ENCODE results near the gene AMDHD2. TPM values are rescaled to one million over a fixed set of nuclear protein-coding genes. Genes with fewer than 3 reads are reported as not detected.
"Not testable (repeated sequence)": the region's sequence is repeated elsewhere in the genome, so short reads cannot be mapped to it uniquely, and the experiment has no call there.

Gene AMDHD2
- polyA plus RNA-seq, 3 donors from 2014 or later = 13.7 to 18.6 (median 13.9) TPM

DNA sequence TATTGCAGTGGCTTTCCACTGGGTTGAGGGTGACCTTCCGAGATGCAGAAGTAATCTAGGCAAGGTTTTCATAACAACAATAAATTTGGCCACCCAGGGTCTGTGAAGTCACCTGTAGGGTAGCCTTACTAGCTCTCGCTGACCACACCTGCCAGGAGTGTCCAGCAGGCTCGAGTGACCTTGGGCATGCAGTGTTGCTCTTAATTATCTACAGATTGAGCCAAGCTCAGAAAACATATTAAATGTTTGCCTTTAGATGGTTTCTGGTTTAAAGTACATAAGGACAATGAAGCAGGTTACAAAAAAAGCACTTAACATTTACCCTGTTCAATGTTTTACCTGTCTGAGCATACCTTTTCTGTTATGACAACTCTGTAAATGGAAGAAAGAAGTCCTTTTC, 43.4 kb upstream of the AMDHD2 start:
- Mint-ChIP-seq H3K4me1 (peaks cover 10 to 12% of the 10 kb centered on the region in 2 donors), H3K36me3 (no peaks in the 10 kb centered on the region), H3K27ac (no peak overlapping the region), H3K4me3 (peak overlapping the region; percentile 51 to 77 (median 69)), H3K9me3 (no peaks in the 10 kb centered on the region), H3K27me3 (ENCODE audit: low read depth in 3 of 3) (peaks cover 0 to 6% (median 2%) of the 10 kb centered on the region in 3 donors)
- DNase-seq = no peak

DNA sequence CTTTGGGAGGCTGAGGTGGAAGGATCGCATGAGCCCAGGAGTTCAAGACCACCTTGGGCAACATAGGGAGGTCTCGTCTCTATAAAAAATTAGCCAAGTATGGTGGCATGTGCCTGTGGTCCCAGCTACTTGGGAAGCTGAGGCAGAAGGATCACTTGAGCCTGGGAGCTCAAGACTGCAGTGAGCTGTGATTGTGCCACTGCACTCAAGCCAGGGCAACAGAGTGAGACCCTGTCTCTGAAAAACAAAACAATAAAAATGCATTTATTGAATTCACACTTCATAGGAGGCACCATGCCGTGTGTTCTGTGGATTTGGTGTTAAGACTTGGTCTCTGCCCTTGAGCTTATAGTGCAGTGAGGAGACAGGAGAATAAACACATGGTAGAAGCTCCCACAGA, 42.8 kb upstream of the AMDHD2 start:
- Mint-ChIP-seq H3K27me3 (ENCODE audit: low read depth in 3 of 3) (peaks cover 0 to 6% (median 2%) of the 10 kb centered on the region in 3 donors), H3K9me3 (no peaks in the 10 kb centered on the region), H3K27ac (no peak overlapping the region), H3K4me1 (peaks cover 10 to 12% of the 10 kb centered on the region in 2 donors), H3K4me3 (peak overlapping the region in 1 of 5 donors; percentile 6), H3K36me3 (no peaks in the 10 kb centered on the region)
- no peak for DNase-seq

DNA sequence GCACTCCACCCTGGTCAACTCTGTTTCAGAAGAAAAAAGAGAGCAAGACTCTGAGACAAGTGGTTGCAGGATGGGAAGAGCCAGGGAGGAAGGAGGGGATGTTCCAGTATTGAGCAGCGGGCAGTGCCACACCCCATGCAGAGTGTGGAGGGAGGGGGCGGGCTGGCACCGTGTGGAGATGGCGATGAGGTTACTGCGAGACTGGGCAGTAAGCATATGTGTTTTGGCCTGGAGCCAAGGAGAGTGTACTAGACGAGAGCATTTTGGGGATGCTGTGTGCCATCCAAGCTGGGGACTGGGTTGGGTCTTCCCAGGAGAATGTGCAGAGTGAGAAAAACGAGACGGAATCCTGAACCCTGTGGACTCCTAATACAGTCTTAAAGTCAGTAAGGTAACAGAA, 41.9 kb upstream of the AMDHD2 start:
- Mint-ChIP-seq H3K4me3 (no peak overlapping the region), H3K9me3 (no peaks in the 10 kb centered on the region), H3K4me1 (peaks cover 7 to 12% of the 10 kb centered on the region in 2 donors), H3K27me3 (ENCODE audit: low read depth in 3 of 3) (peaks cover 0 to 6% (median 2%) of the 10 kb centered on the region in 3 donors), H3K27ac (no peak overlapping the region), H3K36me3 (no peaks in the 10 kb centered on the region)
- DNase-seq = no peak

DNA sequence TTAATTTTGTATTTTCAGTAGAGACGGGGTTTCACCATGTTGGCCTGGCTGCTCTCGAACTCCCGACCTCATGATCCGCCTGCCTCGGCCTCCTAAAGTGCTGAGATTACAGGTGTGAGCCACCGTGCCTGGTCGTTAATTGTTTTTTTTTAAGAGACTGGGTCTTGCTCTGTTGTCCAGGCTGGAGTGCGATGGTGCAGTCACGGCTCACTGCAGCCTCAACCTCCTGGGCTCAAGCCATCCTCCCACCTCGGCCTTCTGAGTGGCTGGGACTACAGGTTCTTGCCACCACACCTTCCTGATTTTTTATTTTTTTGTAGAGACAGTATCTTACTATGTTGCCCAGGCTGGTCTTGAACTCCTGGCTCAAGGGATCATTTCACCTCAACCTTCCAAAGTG, 40.2 kb upstream of the AMDHD2 start:
- not testable (repeated sequence) for DNase-seq; H3K36me3 Mint-ChIP-seq; H3K27ac Mint-ChIP-seq; H3K9me3 Mint-ChIP-seq; H3K4me3 Mint-ChIP-seq; H3K27me3 Mint-ChIP-seq (ENCODE audit: low read depth in 3 of 3)
- H3K4me1 Mint-ChIP-seq = peaks cover 9 to 12% of the 10 kb centered on the region in 2 donors

DNA sequence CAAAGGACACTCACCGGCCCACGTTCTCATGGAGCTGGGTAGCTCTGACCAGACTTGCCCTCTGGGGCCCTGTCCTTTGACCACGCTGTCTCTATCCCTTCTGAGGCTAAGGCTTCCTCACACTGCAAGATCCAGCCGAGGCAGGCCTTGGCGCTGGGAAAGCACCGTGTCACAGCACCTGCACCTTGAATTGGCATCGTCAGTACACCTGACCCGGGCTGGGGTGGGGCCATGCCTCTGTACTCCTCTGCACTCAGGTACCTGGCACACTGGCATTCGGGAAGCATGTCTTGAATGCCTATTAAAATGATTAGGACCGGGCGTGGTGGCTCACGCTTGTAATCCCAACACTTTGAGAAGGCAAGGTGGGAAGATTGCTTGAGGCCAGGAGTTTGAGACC, 39.2 kb upstream of the AMDHD2 start:
- Mint-ChIP-seq H3K4me3 (no peak overlapping the region), H3K4me1 (peaks cover 13 to 18% of the 10 kb centered on the region in 2 donors), H3K36me3 (no peaks in the 10 kb centered on the region), H3K9me3 (no peaks in the 10 kb centered on the region), H3K27ac (no peak overlapping the region), H3K27me3 (ENCODE audit: low read depth in 3 of 3) (peaks cover 0 to 6% (median 0%) of the 10 kb centered on the region in 3 donors)
- no peak for DNase-seq

DNA sequence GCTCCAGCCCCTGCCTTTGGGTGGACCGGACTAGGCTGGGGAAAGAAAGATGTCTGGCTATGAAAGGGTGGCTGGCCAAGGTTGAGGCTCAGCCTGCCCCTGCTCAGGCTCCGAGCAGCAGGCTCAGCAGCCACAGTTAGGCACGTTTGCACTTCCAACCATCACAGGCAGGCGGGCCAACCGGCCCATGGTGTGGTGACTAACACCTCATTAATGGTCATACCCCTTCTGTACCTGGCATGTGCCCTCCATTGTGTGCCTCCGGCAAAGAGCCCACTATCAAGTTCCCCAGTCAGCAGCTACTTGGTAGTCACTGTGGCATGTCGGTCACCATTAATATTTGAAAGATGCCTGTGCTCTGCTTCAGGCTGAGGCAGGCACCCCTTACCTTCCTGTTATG, 38.5 kb upstream of the AMDHD2 start:
- H3K27me3 Mint-ChIP-seq (ENCODE audit: low read depth in 3 of 3) = peaks cover 0 to 5% (median 0%) of the 10 kb centered on the region in 3 donors
- no peak for DNase-seq
- peaks cover 16 to 18% of the 10 kb centered on the region in 2 donors for H3K4me1 Mint-ChIP-seq
- H3K27ac Mint-ChIP-seq = no peak overlapping the region
- no peaks in the 10 kb centered on the region for H3K9me3 Mint-ChIP-seq
- H3K4me3 Mint-ChIP-seq = no peak overlapping the region
- no peaks in the 10 kb centered on the region for H3K36me3 Mint-ChIP-seq

DNA sequence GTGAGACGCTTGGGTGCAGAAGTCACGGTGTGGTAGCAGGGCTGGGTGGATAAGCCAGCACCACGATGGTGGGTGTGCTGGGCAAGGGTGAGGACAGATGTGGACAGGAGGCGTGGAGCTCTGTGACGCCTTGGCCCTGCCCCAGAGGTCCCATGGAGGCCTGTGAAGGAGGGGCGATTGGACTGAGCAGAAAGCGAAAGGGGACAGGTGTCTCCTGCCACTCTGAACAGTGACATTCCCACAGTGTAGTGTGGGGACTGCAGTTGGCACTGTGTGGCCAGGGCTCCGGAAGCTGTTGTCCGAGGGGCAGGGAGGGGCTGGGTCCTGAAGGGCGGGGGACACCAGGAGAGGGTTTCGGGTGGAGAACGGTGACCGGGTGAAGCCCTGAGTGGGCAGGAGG, 37.9 kb upstream of the AMDHD2 start:
- no peak for DNase-seq
- peak overlapping the region in 1 of 6 donors; percentile 81 for H3K27ac Mint-ChIP-seq
- H3K4me3 Mint-ChIP-seq = no peak overlapping the region
- H3K27me3 Mint-ChIP-seq (ENCODE audit: low read depth in 3 of 3) = peaks cover 0 to 6% (median 0%) of the 10 kb centered on the region in 3 donors
- peaks cover 19% of the 10 kb centered on the region in 2 donors for H3K4me1 Mint-ChIP-seq
- H3K36me3 Mint-ChIP-seq = no peaks in the 10 kb centered on the region
- H3K9me3 Mint-ChIP-seq = no peaks in the 10 kb centered on the region

DNA sequence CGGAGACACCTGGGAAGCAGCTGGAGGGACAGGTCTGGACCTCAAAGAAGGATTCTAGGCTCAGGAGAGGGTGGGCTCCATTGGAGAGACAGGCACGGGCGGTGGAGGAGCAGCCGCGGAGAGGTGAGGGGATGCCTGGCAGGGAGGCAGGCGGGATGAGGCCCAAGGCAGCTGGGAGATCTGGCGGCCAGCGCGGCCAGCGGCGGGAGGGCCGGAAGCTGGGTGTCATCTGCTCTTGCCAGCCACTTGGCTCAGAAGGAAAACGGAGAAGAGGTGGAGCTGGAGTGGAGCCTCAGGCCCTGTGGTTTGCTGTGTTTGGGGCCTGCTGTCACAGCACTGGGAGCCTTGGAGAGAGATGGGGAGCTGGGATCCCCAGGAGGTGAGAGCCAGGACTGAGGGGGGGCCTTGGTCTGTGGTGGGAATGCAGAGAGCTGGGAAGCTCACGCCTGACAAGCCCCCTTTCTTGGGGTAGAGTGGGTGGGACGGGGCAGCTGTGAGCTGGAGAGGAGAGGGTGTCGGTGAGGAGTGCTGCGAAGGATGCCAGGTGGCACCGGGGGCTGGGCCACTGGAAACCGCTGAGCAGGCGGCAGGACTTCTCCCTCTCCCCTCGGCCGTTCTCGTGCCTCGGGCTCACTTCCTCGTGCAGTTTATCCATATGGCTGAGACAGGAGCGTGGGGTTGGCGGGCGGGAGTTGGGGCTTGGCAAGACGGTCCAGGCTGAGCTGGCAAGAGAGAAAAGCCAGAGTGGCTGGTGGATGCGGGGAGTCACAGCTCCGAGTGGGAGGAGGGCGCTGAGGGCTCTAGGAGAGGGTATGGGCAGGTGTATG, 37.2 kb upstream of the AMDHD2 start:
- no peaks in the 10 kb centered on the region for H3K36me3 Mint-ChIP-seq
- no peak for DNase-seq
- H3K27me3 Mint-ChIP-seq (ENCODE audit: low read depth in 3 of 3) = peaks cover 0 to 6% (median 0%) of the 10 kb centered on the region in 3 donors
- H3K4me1 Mint-ChIP-seq = peaks cover 24 to 25% of the 10 kb centered on the region in 2 donors
- peak overlapping the region in 2 of 6 donors; percentile 22 to 81 for H3K27ac Mint-ChIP-seq
- H3K9me3 Mint-ChIP-seq = no peaks in the 10 kb centered on the region
- no peak overlapping the region for H3K4me3 Mint-ChIP-seq

DNA sequence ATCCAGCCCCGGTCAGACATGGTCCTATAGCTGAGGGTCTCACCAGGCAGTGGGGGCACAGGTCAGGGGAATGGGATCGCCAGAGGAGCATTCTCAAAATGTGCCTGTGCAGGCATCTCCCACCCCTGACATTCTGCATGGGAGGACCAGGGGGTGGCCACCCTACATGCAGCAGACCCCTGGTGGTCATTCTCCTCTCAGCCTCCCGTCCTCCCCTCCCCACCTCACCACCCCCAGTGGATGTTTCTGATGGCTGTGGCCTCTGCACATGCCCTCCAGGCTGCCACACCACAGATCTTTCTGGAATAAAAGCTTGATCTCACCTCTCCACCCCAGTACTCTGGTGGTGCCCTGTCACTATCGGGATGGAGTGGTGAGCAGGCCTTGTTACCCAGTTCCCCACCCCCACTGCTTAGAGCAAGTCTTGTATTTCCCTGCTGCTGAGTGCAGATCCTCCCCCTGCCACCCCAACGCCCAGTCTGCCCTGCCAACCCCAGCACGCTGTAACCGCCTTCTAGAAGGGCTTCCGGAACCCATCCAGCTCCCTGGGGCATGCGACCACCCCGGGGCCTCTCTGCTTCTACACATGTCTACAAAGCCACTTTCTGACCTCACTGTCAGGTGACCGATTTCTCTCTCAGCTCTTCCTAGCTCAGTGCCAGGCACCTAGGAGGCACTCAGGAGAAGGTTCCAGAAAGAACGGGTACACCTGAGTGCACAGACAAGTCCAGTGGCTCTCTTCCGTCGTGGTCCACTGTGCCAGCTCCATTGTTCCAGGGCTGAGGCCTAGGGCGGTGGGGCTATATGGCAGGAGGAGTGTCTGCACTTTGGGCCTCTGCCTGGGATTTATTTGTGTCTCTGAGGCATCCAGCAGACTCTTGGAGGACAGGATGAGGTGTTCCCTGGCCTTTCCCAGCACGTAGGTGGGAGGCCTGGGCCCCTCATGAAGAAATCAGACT, 36.0 kb upstream of the AMDHD2 start:
- Mint-ChIP-seq H3K36me3 (no peaks in the 10 kb centered on the region), H3K4me1 (peaks cover 27 to 30% of the 10 kb centered on the region in 2 donors), H3K27me3 (ENCODE audit: low read depth in 3 of 3) (peaks cover 0 to 6% (median 0%) of the 10 kb centered on the region in 3 donors), H3K4me3 (no peak overlapping the region), H3K27ac (peak overlapping the region in 3 of 6 donors; percentile 17 to 75 (median 55)), H3K9me3 (no peaks in the 10 kb centered on the region)
- no peak for DNase-seq

DNA sequence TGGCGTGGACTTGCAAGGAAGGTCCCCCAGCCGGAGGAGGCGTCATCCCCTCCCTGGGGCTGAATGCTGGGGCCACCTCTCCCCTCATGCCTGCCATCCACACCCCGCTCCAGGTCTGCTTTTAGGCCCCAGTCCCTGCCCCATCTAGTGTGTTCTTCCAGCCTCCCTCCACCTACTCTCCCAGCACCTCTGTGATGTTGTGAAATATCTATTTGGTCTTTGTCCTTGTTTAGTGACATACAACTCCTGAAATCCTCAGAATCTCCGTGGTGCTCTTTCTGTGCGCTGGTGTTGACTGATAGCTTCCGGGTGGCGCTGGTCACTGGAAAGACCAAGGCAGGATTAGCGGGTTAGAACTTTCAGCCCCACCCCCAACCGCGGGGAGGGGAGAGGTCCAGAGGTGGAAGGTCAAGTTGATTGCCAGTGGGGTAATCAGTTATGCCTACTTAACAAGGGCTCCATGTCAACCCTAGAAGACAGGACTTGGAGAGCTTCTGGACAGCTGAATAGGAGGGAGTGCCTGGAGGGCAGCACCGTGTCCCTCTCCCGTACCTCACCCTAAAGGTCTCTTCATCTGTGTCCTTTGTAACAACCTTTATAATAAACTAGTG, 35.2 kb upstream of the AMDHD2 start:
- H3K9me3 Mint-ChIP-seq = no peaks in the 10 kb centered on the region
- no peaks in the 10 kb centered on the region for H3K36me3 Mint-ChIP-seq
- DNase-seq = no peak
- H3K27ac Mint-ChIP-seq = peak overlapping the region in 5 of 6 donors; percentile 17 to 75 (median 38)
- H3K4me3 Mint-ChIP-seq = peak overlapping the region in 2 of 5 donors; percentile 21 to 40
- H3K27me3 Mint-ChIP-seq (ENCODE audit: low read depth in 3 of 3) = peaks cover 0 to 6% (median 0%) of the 10 kb centered on the region in 3 donors
- peaks cover 27 to 30% of the 10 kb centered on the region in 2 donors for H3K4me1 Mint-ChIP-seq

DNA sequence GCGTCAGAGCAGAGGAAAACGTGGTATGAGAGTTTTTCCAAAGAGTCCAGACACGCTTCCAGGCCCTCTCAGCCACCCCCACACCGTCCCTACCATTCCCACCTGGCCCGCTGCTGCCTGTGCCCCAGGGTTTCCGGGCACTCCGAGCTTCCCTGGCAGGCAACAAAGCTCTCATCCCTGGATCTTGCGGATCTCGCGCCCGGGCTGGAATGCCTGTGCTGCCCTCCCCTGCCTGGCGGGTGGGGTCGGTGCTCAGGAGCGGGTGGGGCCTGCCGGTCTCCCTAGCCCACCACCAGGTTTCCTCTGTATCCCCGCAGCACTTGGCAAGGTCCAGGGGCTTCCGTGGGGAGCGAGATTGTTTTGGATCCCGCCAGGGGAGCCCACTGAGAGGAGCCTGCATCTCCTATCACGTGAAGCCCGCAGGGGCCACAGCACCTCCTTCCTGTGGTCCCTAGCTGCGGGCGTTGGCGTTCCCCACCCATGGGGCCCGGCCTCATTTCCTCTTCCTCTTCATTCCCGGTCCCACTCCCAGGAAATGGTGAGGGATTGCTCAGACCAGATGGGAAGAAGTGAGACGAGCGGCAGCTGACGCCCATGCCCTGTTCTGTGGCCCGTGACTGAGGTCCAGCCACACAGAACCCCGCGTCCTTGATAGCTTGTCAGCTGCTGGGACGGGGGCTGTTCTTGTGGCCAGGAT, 34.2 kb upstream of the AMDHD2 start:
- peak overlapping the region in 5 of 6 donors; percentile 7 to 94 (median 89) for H3K27ac Mint-ChIP-seq
- H3K4me1 Mint-ChIP-seq = peaks cover 27 to 30% of the 10 kb centered on the region in 2 donors
- peaks cover 0 to 6% (median 0%) of the 10 kb centered on the region in 3 donors for H3K27me3 Mint-ChIP-seq (ENCODE audit: low read depth in 3 of 3)
- no peak for DNase-seq
- no peaks in the 10 kb centered on the region for H3K9me3 Mint-ChIP-seq
- peak overlapping the region in 3 of 5 donors; percentile 71 to 85 (median 84) for H3K4me3 Mint-ChIP-seq
- no peaks in the 10 kb centered on the region for H3K36me3 Mint-ChIP-seq

DNA sequence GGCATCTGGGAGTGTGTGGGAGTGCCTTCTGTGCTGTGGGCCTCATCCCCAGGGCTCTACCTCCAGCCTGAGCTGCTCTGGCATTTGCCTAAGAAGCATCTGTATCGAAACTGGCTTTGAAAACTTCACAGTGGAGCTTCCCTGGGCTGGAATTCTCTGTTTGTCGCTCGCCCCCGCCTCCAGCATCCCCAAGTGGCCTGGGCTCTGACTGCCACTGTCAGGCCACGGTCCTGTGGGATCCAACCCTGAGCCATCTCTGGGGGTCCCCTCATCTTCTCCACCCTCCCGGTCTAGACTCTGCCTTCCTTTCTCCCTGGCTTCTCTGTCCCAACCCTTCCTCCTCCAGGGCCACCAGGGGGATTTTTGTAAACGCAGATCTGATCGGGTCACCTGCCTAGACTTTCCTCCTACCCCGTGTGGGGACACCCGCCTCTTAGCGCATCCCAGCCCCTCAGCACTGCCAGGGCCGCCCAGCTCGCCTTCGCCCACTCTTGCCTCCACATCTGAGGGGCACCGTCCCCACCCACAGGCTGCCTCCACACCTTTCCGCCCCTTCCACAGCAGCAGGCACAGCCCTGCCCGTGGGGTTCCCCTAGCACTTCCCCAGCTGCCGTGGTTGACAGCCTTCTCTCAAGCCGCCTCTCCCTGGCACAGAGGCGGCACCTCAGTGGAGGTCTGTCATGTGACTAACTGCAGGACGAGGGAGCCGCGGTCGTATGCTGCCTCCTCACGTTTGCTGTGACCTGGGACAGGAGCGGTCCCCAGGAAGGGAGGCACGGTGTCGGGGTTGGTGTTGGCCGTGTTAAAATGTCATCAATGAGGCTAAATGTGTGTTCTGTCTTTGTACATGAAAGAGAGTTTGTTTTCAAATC, 33.3 kb upstream of the AMDHD2 start:
- Mint-ChIP-seq H3K27me3 (ENCODE audit: low read depth in 3 of 3) (peaks cover 0 to 6% (median 0%) of the 10 kb centered on the region in 3 donors), H3K9me3 (no peaks in the 10 kb centered on the region), H3K4me1 (peaks cover 27 to 30% of the 10 kb centered on the region in 2 donors), H3K4me3 (peak overlapping the region; percentile 71 to 85 (median 82)), H3K36me3 (no peaks in the 10 kb centered on the region), H3K27ac (peak overlapping the region; percentile 51 to 94 (median 90))
- peak; percentile 78 to 80 (median 79) for DNase-seq
